ENCODE measurements around the gene LTBR.
"Not testable (repeated sequence)": the region's sequence is repeated elsewhere in the genome, so short reads cannot be mapped to it uniquely, and the experiment has no call there.

The LTBR gene

DNA sequence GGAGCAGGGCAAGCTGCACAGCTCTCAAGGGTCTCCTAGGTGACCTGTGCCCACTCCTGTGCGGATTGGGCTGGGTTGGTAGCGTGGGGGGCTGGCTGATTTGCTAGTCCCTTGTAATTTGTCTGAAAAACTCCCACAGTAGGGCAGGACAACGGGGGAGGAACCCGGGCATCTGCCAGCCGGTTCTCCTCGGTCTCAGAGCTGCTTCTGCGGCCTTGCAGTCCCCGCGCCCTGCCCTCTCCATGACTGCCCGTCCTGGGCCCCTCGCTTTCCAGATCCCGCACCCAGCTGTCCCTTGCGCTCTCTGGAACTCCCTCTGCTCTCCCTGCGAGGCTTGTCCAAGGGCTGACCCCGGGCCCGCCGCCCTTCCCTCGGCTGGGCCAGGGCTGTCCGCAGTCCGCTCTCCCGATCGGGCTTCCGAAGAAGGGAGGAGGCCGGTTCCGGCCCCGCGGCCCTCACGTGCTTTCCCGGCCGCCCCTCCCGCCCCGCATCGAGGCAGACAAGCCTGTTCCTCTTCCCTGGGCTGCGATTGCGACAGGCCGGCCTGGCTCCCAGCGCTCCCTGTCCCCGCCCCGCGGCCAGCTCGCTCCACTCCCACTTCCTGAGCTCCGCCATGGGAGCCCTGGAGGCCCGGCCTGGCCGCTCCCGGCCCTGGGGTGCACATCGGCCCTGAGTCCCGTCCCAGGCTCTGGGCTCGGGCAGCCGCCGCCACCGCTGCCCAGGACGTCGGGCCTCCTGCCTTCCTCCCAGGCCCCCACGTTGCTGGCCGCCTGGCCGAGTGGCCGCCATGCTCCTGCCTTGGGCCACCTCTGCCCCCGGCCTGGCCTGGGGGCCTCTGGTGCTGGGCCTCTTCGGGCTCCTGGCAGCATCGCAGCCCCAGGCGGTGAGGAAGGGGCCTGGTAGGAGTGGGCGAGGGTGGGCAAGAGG is at the start of gene LTBR:
LTBR (plus strand) TSS at position 591 of the 927 bp plus-strand sequence; CDS start at position 788, 197 bp downstream.
- DNase-seq = no peak

DNA sequence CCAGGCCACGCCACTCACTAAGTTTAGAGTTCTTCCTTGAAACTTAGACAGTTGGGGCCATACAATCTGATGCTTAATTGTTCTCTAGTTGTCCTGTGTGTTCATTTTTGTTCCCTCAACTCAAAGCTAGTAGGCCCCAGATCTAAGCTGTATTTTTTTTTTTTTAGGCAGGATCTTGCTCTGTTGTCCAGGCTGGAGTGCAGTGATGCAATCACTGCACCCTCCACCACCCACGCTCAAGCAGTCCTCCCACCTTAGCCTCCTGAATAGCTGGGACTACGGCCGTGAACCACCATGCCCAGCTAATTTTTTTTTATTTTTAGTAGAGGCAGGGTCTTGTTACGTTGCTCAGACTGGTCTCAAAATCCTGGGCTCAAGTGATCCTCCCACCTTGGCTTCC is 49.6 kb upstream of the LTBR start:
- DNase-seq = no peak

DNA sequence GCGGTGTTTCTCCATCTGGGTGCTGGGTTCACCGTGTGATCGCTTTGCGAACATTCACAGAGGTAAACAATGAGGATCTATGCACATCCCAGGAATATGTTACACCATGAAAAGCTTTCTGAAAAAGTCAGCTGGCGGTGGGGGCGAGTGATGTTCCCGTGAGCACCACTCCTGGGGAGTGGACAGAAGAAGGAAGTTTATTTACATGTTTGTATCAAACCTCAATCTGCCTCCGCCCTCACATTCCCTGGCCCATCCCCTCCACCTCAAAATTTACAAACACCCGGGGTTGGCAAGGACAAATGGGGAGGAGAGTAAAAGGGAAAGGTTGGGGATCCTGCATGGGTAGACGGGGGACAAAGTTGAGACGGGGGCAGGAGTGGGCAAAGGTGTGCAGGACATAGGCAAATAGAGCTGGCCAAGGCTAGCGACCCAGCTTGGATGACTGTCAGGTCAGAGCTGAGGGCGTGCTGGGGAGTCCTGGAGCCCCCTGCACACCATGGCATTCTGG is 49.0 kb upstream of the LTBR start:
- DNase-seq = no peak

DNA sequence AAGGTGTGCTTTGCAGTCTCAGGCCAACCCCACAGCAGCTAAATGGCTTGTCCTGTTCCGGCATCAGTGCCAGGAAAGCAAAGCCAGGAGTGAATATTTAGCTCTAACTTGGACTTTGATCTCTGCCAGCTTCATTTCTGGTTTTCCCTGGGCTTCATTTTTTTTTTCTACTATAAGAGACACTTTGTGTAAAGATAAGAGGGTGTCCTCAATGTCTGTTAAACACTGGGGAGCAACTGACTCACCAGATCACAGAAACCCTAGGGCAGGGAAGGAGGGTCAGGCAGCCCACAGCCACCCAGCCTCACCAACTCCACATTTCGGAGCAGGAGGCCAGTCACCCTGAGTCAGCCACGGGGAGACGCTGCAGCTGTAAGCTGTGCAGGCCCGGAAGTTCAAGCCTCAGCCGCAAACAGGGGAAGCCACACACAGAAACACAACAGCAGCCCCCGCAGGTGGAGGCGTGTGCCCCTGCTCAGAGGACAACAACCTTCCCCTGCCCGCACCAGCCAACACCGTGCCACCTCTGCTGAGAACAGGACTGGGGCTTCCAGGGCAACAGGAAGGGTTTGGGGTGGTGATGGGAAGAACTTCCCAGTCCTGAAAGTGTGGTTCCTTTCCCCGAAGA is 48.4 kb upstream of the LTBR start:
- DNase-seq = peak; percentile 88

DNA sequence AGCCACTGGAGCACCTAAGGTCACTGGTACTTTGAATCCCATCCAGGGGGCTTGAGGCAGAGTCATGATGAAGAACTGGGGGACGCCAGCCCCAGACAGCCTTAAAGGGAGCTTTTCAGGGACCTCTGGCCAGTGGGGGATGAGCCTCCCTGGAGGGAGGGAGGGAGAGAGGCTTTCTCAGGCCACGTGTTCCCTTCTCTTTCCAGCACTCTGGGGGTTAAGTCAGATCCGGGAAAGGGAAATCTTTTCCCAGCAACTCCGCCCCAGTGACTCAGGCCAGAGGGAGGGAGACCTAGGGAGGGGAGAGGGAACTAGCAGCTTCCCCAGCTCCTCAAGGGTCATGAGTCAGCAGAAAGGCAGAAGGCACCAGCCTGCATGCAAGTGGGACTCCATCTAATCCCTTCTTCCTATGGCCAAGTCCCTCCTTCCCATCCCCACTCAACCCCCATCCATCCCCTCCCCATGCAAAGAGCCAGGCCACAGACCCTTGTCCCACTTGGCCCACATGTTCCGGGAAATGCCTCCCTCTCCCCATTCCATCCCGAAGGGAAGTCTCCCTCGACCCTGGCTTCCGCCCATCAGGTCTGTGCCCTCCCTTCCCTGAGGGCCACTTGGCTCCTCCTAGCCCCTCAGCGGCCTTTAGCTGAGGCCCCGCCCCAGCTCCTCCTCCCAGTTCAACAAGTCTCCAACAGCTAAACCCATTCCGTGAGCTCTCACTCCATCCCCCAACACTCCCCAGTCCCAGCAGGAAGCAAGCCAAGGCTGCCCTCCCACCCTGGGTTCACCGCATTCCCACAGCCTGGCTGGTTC is 47.7 kb upstream of the LTBR start:
- peak; percentile 43 for DNase-seq

DNA sequence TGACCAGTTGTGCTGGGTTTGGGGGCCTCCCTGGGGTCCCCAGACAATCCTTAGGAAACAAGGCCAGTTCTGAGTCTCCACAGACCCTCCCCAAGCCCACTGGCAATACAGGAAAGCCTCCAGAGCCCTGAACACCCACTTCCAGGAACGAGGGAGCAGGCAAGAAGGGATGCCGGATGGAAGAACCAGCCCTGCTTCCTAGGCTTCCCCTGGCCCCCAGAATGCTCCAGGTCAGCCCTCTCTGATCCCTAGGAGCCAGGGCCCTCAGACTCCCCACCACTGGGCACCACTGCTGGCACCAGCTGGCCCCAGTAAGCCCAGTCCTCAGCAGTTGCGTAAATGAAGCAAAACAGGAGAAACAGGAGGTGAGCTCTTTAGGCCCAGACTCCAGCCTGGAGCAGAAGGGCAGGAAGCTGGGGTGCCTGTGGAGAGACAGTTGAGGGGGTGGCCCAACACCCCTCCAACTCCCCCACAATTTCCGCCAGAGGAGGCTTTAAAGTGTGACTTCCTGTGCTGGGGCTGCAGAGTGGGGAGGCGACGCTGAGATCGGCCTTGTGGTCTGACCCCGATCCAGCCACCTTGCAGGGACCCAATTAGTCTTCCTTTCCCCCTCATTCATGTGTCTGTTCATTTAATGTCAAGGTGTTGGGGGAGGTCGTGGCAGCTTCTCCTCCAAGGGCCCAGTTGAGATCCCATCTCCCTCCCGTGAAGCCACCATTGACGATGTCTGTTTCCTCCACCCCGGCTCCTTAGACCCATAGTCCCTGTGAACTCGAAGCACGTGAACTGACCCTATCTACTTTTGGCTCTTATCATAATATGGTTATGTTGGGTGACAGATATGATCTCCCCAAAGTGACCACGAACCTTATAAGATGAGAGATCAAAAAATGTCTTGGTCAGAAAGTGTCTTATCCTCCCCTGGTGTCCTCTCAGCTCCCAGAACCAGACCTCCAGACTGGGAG is 46.8 kb upstream of the LTBR start:
- peak; percentile 30 for DNase-seq

DNA sequence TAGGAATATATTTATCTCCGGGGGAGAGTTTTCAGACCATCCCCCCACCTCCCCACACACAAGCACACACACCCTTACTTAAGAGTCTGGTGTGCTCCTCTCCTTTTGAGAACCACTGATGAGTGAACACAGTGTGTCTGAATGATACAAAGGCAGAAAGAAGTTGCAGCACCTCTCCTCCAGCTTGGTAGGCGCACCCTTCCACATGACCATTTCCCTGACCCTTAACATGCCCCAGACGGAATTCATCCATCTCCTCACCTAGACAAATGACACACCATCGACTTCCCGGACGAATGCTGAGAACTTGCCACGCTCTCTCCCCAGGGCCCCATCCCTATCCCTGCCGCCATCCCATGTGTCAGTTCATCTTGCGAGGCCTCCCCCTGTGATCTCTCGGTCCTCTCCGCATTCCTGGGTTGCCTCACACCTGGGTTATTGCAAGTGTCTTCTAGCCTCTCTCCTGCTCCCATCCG is 46.0 kb upstream of the LTBR start:
- no peak for DNase-seq

DNA sequence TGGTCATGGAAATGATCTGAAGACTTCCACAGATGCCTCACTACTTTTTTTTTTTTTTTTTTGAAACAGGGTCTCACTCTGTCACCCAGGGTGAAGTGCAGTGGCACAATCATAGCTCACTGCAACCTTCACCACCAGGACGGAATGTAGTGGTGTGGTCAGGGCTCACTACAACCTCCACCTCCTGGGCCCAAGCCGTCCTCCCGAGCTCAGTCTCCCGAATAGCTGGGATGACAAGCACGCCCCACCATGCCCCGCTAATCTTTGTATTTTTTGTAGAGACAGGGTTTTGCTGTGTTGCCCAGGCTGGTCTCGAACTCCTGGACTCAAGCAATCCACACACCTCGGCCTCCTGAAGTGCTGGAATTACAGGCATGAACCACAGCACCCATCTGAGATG is 45.4 kb upstream of the LTBR start:
- not testable (repeated sequence) for DNase-seq

DNA sequence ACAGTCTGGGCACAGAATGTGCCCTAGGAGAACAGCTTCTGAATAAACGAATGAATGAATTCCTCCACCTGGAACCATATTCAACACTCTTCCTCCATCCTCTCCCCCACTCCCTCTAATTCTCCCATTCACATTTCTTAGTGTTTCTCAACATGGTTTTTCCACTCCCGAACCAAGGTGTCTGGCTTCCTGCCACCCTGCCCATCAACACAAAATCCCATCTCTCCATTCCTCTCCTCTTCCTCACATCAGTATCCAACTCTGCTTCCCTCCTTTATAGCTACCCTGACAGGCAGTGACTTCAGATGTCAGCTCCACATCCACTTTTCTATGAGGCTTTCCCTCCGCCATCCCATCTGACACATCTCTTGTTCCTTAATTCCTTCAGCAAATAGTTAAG is 45.0 kb upstream of the LTBR start:
- no peak for DNase-seq

DNA sequence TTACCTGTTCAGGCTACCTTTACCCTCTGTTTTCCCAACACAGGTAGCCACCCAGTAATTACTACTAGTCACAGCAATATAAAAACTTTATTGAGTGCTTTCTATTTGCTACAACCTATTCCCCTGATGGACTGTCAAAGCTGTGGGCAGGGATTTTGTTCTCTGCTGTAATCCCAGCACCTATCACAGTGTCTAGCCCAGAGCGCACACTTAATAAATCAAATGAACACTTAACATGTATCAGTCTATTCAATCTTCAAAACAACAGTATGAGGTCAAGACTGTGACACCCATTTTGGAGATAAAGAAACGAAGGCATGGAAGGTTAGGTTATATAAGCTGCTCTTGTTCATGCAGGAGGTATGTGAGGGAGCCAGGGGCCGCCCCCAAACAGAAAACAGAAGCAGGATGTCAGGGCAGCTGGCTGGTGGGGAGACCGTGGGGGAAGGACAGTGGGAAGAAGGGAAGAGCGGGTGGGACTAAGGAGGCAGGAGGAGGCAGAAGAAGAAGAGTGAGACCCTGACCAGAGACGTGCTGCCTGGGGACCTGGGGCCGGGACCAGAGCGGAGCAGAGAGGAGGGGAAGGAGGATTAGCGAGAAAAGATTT is 43.8 kb upstream of the LTBR start:
- DNase-seq = no peak

DNA sequence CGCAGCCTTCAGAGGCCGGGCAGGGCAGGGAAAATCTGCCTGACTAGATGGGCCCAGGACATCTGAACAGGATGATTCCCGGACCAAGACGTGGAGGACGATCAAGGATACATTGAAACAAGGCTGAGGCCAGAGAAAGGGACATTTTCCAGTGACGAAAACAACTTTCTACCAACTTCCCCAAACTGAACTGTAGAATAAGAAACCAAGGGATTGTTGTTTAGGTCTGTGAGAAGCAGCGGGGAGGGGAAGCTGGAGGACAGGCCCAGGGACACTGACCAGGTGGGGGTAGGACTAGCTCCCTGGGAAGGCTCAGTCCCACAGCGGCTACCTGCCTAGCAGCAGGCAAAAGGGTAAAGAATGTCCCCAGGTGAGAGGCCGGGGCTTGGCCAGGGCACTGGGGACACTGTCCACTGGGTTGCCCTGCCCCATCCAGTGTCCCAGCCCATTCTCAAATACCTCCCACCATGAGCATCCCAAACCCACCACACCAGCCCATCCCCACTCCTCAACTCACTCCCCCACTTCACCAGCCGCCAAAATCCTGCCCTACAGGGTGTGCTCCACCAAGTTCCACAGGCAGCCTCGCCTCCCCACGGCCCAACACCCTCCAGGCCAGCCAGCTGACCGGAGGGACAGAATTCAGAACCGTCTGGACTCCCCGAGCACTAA is 43.1 kb upstream of the LTBR start:
- DNase-seq = no peak

DNA sequence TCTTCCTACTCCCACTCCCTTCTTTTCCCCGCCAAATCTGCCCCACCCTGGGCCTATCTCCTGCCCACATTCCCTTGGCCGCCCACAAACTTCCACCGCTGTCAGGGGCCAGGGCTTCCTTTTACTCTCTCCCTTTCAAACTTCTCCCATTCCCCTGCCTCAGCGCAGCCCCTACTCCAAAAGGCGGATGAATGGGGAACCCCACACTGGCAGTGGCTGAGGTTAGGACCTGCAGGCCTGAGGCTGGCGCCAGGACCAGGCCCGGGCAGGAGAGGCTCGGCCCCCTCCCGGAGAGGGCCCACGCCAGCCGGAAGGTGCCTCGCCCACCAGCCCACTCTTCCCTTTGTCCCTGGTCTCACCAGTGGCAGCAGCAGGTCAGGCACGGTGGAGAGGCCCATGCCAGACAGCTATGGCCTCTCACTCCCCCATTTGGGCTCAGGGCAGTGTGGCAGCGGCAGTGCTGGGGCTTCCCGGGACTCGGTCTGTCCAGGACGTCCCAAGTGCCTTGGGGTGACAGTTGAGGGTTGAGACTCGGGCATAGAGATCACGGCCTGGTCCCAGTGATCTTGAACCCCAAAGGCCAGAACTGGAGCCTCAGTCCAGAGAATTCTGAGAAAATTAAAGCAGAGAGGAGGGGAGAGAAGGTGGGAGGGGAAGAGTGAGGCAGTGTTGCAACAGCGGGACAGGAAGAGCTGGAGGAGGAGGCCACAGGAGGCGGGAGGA is 42.4 kb upstream of the LTBR start, which contains the start of gene TNFRSF1A:
TNFRSF1A (minus strand) TSS at position 660 of the 723 bp plus-strand sequence; CDS start at position 398, 262 bp downstream.
- DNase-seq = peak; percentile 56

DNA sequence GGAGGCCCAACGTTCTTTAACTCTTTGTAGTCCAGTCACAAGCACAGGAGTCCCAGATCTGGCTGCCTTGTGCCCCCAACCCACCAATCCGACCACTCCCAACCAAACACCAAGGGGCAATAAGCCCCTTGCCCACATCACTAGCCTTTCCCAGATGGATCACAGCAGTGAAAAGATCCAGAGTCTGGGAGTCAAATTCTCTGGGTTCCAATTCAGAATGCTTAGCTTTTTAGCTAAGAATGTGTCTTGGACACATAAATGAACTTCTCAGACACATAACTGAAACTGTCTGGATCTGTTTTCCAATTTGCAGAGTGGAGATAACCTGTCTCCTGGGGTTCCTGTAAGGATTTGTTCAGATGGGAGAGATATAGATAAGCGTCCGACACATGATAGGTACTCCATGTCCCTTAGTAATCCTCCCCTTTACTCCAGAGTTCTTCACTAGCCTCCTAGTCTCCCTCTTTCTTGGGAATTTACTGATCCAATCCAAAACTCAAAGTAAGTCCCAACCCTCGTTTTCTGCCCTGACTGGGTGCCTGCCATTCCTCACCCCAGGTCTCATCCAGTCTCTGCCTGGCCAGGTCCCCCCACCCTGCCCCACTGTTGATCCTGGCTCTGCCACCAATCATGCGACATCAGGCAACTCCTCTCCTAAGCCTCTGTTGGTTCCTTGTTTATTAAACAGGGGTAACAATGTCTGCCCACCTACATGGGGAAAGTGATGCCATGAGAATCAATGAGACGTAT is 41.6 kb upstream of the LTBR start:
- no peak for DNase-seq

DNA sequence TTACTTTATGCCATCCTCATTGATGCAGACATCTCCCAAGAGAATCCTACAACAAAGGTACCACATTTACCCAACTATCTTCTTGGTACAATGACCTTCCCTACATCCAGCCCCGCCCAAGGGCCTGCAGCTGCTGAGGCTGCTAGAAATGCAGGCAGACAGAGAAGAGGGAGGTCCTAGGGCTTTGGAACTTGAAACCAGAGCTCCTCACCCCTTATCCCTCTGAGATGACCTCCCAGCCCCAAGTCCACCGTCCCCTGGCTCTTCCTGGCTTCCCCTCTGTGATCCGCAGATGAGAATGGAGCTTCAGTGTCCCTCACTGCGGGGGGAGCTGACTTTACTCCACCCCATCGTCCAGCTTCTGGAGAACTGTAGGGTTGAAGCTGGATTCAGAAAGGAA is 40.4 kb upstream of the LTBR start:
- no peak for DNase-seq

DNA sequence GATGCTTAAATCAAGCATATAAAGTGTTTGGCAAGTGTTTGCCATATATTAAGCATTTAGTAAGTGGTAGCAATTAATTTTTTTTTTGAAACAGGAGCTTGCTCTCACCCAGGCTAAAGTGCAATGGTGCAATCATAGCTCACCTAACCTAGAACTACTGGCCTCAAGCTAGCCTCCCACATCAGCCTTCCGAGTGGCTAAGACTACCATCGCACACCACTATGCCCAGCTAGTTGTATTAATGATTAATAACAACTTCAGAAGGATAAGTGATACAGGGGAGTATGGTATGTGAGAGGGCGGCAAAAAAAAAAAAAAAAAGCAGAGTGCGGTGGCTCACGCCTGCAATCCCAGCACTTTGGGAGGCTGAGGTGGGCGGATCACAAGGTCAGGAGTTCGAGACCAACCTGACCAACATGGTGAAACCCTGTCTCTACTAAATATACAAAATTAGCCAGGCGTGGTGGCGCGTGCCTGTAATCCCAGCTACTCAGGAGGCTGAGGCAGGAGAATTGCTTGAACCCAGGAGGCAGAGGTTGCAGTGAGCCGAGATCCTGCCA is 39.8 kb upstream of the LTBR start:
- DNase-seq = not testable (repeated sequence)

DNA sequence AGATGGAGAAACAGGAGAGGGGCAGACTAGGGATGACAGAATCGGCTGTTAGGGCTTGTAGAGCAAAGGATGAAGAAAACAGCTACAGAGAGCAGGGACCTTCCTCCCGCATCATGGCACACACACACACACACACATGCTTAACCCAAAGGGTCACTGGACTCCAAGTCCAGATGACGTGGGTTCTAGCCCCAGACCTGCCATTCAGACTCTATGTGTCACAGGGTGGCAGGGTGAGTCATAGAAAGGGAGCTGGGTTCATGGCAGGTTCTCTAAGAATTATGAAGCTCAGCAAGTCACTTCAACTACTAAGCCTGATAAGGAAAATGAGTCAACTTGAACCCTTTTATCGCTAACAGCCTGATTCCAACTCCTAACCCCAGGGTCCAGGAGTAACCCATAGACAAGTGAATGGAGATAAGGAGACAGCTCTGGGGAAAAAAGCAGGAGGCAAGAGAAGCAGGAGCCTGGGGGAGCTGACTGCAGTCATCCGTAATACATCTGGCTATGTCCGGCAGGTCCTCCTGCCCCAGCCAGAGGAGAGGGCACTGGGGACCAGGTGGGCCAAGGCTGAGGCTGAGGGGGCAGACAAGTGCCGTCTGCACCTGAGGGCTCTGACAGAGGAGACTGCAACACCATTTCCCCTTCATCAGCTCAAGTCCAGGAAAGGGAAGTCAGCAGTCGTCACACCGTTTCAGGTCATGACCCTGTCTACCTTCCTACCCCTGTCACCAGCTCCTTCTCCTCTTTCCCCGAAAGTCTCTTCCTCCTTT is 38.5 kb upstream of the LTBR start:
- DNase-seq = peak; percentile 33

DNA sequence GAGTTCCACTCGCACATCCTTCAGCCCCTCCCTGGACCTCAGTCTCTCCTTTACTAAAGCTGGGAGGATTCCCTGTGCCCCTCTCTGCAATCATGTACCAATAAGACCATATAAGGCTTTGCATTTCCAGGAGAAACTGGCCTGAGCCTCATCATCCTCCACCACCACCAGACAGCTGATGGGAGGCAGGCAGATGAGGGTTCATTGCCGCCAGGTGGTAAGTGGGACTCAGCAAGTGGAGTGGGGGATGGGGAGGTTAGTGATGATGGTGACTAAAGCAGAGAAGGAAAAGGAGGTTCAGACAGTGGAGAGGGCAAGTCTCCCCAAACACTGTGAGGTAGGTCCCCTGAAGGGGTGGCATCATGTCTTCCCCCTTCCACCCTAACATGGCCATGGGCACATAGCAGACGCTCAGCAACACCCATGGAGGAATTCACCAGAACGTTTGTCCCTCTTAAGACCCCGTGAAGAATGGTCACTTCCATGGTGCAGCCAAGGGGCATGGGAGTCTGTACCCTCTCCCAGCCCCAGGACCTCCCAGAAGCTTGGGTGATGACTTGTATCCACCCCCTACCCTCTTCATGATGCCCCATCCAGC is 37.6 kb upstream of the LTBR start:
- DNase-seq = no peak

DNA sequence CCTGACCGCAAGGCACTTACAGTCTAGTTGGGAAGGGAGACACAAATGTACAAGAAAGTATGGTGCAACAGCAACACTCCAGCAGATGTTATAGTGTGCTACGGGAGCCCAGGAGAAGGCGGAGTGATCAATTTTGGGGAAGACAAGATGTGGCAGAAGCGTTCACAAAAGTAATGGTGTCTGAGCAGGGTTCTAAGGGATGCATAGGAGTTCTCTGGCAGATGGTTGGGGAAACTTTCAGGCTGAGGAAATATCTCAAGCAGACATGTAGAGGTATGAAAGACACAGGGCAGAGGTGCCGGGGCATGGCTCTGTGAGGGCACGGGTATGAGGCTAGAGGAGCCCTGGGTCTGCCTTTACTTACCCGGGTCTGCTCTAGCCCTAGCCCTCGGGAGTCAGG is 37.0 kb upstream of the LTBR start:
- DNase-seq = no peak
